SK-N-SH (cell line): ENCODE measurements around the gene TSNAXIP1. TPM values are rescaled to one million over a fixed set of nuclear protein-coding genes. Genes with fewer than 3 reads are reported as not detected.

Experiments used
- CTCF ChIA-PET: fragments of 300-600, 350-600 bp; formaldehyde crosslinking; extraction: SDS; loops from one replicate; lab custom pipeline; 2021; lab: Yijun Ruan, JAX
- POLR2A ChIA-PET: fragments of 350-600 bp; sonication (Branson Sonifier 250); formaldehyde crosslinking; extraction: SDS; loops from one replicate; lab custom pipeline; 2020; ENCODE audit warnings: antibody characterized with exemption, inconsistent platforms; lab: Yijun Ruan, JAX
- DNase-seq: peaks from one replicate; pipeline ENCODE4 v3.0.0; 2012
- H2AFZ ChIP-seq: fragments of 200-600 bp; sonication (generic); 2 replicates; pipeline ENCODE4 v1.8.1; 2016; ENCODE audit warnings: antibody characterized with exemption, mild to moderate bottlenecking, low read depth
- H3F3A ChIP-seq: fragments of 200-600 bp; sonication (generic); replicated peaks from 2 replicates; pipeline ENCODE3; 2016; ENCODE audit warnings: antibody characterized with exemption, mild to moderate bottlenecking; ENCODE audit not compliant: insufficient read depth
- H3K27ac ChIP-seq, 2 experiments: fragments of 200-500 bp in 1 of 2; fragments of 200-600 bp in 1 of 2; sonication (Bioruptor generic) in 1 of 2; sonication (generic), shearing (Covaris generic) in 1 of 2; 2 replicates each; pipeline versions ENCODE4 v1.5.1 to v1.6.1; 2014 to 2016; ENCODE audit warnings: low read depth in 2 of 2, inconsistent platforms in 1 of 2, low read length in 1 of 2, mild to moderate bottlenecking in 1 of 2, mixed read lengths in 1 of 2
- H3K27me3 ChIP-seq: fragments of 200-600 bp; sonication (generic), shearing (Covaris generic); 2 replicates; pipeline ENCODE4 v1.6.1; 2016; ENCODE audit warnings: mixed run types; ENCODE audit not compliant: insufficient read depth
- H3K36me3 ChIP-seq, 2 experiments: fragments of 200-500 bp in 1 of 2; fragments of 200-600 bp in 1 of 2; sonication (Bioruptor generic) in 1 of 2; sonication (generic) in 1 of 2; replicated peaks in 1 of 2; 2 replicates each; pipeline versions ENCODE3 to v1.5.1; 2014 to 2016; ENCODE audit warnings: low read length in 1 of 2, mild to moderate bottlenecking in 1 of 2; ENCODE audit not compliant: insufficient read depth in 2 of 2, control insufficient read depth in 1 of 2
- H3K4me1 ChIP-seq, 2 experiments: fragments of 200-500 bp in 1 of 2; fragments of 200-600 bp in 1 of 2; sonication (Bioruptor generic) in 1 of 2; sonication (generic), shearing (Covaris generic) in 1 of 2; 2 replicates each; pipeline versions ENCODE4 v1.5.1 to v1.6.1; 2014 to 2016; ENCODE audit warnings: low read depth in 1 of 2, low read length in 1 of 2, mixed run types in 1 of 2; ENCODE audit not compliant: insufficient read depth in 2 of 2, control insufficient read depth in 1 of 2
- H3K4me2 ChIP-seq: fragments of 200-600 bp; sonication (generic), shearing (Covaris generic); 2 replicates; pipeline ENCODE4 v1.6.1; 2017; ENCODE audit warnings: mixed run types
- H3K4me3 ChIP-seq, 2 experiments: fragments of 200-500 bp in 1 of 2; fragments of 200-600 bp in 1 of 2; sonication (Bioruptor generic) in 1 of 2; sonication (generic), shearing (Covaris generic) in 1 of 2; 2 replicates each; pipeline versions ENCODE4 v1.5.1 to v1.8.1; 2014 to 2016; ENCODE audit warnings: low read depth in 2 of 2, inconsistent platforms in 1 of 2, low read length in 1 of 2, mild to moderate bottlenecking in 1 of 2, mixed read lengths in 1 of 2, moderate library complexity in 1 of 2
- H3K79me2 ChIP-seq: fragments of 200-600 bp; sonication (generic); 2 replicates; pipeline ENCODE4 v1.8.1; 2017; ENCODE audit warnings: mild to moderate bottlenecking; ENCODE audit not compliant: insufficient read depth
- H3K9ac ChIP-seq: fragments of 200-600 bp; sonication (generic); 2 replicates; pipeline ENCODE4 v1.6.1; 2017; ENCODE audit warnings: mixed run types
- H3K9me2 ChIP-seq: fragments of 200-600 bp; sonication (generic); 2 replicates; pipeline ENCODE4 v1.6.1; 2017; ENCODE audit warnings: mixed run types
- H3K9me3 ChIP-seq: fragments of 200-600 bp; sonication (generic); 2 replicates; pipeline ENCODE4 v1.6.1; 2017; ENCODE audit warnings: mixed run types, mild to moderate bottlenecking, moderate library complexity
- H4K20me1 ChIP-seq: fragments of 200-600 bp; sonication (generic); 2 replicates; pipeline ENCODE4 v1.6.1; 2017; ENCODE audit warnings: mild to moderate bottlenecking, mixed run types; ENCODE audit not compliant: insufficient read depth
- CHD2 ChIP-seq: fragments of 150-350 bp; IDR thresholded peaks from 2 replicates; pipeline ENCODE4 v1.6.1; 2018; ENCODE audit warnings: low read length; ENCODE audit not compliant: partially characterized antibody
- EP300 ChIP-seq, 2 experiments: IDR thresholded peaks; 2 replicates each; pipeline versions ENCODE4 v1.4.0 to v1.6.1; 2012; ENCODE audit warnings: borderline replicate concordance in 1 of 2, low read depth in 1 of 2, low read length in 1 of 2
- EZH2phosphoT487 ChIP-seq: fragments of 200-600 bp; sonication (generic); IDR thresholded peaks from 2 replicates; pipeline ENCODE4 v1.6.1; 2017; ENCODE audit warnings: low read depth, mixed run types, mild to moderate bottlenecking, antibody characterized with exemption, moderate library complexity, borderline replicate concordance
- FOSL2 ChIP-seq: IDR thresholded peaks from 2 replicates; pipeline ENCODE4 v1.4.0; 2012; ENCODE audit warnings: low read depth, mild to moderate bottlenecking, moderate library complexity, borderline replicate concordance
- FOXM1 ChIP-seq: IDR thresholded peaks from 2 replicates; pipeline ENCODE4 v1.4.0; 2012; ENCODE audit warnings: low read depth, mild to moderate bottlenecking
- GABPA ChIP-seq: IDR thresholded peaks from 2 replicates; pipeline ENCODE4 v1.4.0; 2012; ENCODE audit warnings: low read depth, mild to moderate bottlenecking
- GATA2 ChIP-seq: sonication (generic); formaldehyde crosslinking; IDR thresholded peaks from 2 replicates; pipeline ENCODE4 v1.5.0; 2020; ENCODE audit warnings: mild to moderate bottlenecking, missing genetic modification reagents
- RAD21 ChIP-seq: IDR thresholded peaks from 2 replicates; pipeline ENCODE4 v1.6.1; 2012; ENCODE audit warnings: mild to moderate bottlenecking, low read length
- RCOR1 ChIP-seq: fragments of 150-350 bp; IDR thresholded peaks from 2 replicates; pipeline ENCODE4 v1.6.1; 2017; ENCODE audit warnings: antibody characterized with exemption, low read length
- RFX5 ChIP-seq: IDR thresholded peaks from 2 replicates; pipeline ENCODE4 v1.6.1; 2012; ENCODE audit warnings: mild to moderate bottlenecking, improper control_type of control experiment, low read length
- SIN3A ChIP-seq: IDR thresholded peaks from 2 replicates; pipeline ENCODE4 v1.6.1; 2012; ENCODE audit warnings: low read depth, mild to moderate bottlenecking, low read length, moderate library complexity, borderline replicate concordance
- SMC3 ChIP-seq: IDR thresholded peaks from 2 replicates; pipeline ENCODE4 v1.6.1; 2012; ENCODE audit warnings: low read depth, low read length, improper control_type of control experiment
- TAF1 ChIP-seq: IDR thresholded peaks from 2 replicates; pipeline ENCODE4 v1.6.1; 2012; ENCODE audit warnings: low read depth, mild to moderate bottlenecking, low read length, moderate library complexity, borderline replicate concordance
- TCF12 ChIP-seq: IDR thresholded peaks from 2 replicates; pipeline ENCODE4 v1.4.0; 2012
- TEAD4 ChIP-seq: IDR thresholded peaks from 2 replicates; pipeline ENCODE4 v1.4.0; 2012; ENCODE audit warnings: mild to moderate bottlenecking, borderline replicate concordance; ENCODE audit not compliant: insufficient read depth
- YY1 ChIP-seq: IDR thresholded peaks from 2 replicates; pipeline ENCODE4 v1.4.0; 2012; ENCODE audit warnings: low read depth, mild to moderate bottlenecking
- WGBS: methylation state at CpG from one replicate; pipeline ENCODE4 v1.1.6; 2017; ENCODE audit warnings: low lambda C conversion rate; 5-methylcytosine and 5-hydroxymethylcytosine counted together
- polyA plus RNA-seq, 3 experiments: library from polyadenylated mRNA; depleted of rRNA; stranded (reverse); fragments of >200 nt; gene quantifications; 2 replicates each; pipeline ENCODE4 v1.2.3, GENCODE V29; 2012
- TF ChIP-seq, protein P1 (sequence below): IDR thresholded peaks from 2 replicates; pipeline ENCODE4 v1.6.1; 2012; ENCODE audit warnings: mild to moderate bottlenecking, low read depth, low read length, moderate library complexity
- TF ChIP-seq, protein P2 (sequence below): IDR thresholded peaks from 2 replicates; pipeline ENCODE4 v1.4.0; 2012; ENCODE audit warnings: low read depth
- TF ChIP-seq, protein P3 (sequence below): fragments of 200-600 bp; sonication (generic); IDR thresholded peaks from 2 replicates; pipeline ENCODE4 v1.6.1; 2017; ENCODE audit warnings: antibody characterized with exemption, mild to moderate bottlenecking, moderate library complexity
- TF ChIP-seq, protein P4 (sequence below): IDR thresholded peaks from 2 replicates; pipeline ENCODE4 v1.4.0; 2012; ENCODE audit warnings: low read depth, borderline replicate concordance

The TSNAXIP1 gene
- polyA plus RNA-seq, 1 of the 3 experiments (the other 2 are of a cell fraction): 4.4 TPM

DNA sequence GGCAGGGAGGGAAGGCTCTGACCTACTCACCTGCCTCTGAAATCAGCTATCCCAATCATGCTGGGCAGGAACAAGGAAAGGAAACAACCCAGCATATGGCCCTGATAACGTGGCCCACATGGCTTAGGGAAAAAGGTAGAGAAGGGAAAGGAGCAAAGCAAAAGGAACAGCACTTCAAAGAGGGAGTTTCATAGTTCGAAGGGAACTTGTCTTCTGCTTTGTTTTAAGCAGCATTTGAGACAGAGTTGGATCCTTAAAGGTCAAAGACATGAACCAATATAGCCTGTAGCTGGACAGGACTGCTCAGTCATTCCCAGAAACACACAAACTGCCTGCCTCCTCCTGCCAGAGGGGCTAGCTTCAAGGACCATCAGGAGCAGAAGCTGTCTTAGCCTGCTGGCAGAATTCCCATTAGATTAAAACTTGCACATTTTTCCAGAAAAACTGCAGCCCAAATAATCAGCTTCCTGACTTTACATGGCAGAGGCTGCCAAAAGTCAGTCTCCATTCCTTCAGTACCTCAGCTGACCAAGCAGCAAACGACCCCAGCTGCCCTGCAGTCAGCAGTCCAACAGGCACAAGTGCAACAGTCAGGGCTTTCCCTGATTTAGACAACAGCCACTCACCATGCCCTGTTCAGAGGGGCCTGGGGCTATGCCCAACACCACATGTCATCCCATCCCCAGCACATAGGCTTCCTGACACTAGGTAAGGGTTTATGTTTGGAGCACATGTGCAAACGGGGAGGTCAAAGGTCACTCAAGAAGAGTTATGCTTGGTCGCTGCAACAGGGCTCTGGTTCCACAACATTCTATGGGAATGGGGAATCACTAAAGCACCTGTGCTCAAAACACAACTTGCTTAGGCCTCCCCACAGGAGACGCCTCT, 32.9 kb upstream of the TSNAXIP1 start (continued):
- TF ChIP-seq FOXM1 (no peak), EZH2phosphoT487 (no peak), RAD21 (no peak), FOSL2 (no peak), YY1 (no peak)

DNA sequence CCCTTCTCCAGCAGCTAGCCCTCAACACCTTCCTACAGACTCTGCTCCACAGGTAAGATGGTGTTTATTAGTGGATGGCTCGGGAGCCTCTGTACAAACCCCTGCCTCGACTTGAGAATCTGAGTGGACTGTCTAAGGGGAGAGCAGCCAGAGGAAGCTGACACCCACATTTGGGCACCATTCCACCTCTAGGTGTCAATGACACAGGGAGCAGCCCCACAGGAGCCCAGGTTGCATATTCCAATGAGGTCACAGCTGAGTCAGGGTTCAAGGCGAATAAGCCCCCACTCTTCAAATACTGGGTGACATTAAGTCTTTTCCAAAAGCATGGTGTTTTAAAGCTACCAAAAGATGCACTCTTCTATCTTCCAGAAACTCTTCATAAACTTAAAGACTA, 32.2 kb upstream of the TSNAXIP1 start:
- H3K27me3 ChIP-seq: no peaks in the 10 kb centered on the region
- H3K4me3 ChIP-seq: no peak overlapping the region
- H2AFZ ChIP-seq: no peak overlapping the region
- peaks cover 9% of the 10 kb centered on the region for H3F3A ChIP-seq
- H3K36me3 ChIP-seq: peaks cover 0 to 6% of the 10 kb centered on the region in 2 experiments
- H3K9ac ChIP-seq: no peak overlapping the region
- H3K27ac ChIP-seq: no peak overlapping the region
- 80% methylated on average over 3 of the region's 3 CpGs for WGBS
- no peaks in the 10 kb centered on the region for H3K9me2 ChIP-seq
- no peak for DNase-seq
- no peaks in the 10 kb centered on the region for H3K9me3 ChIP-seq
- peaks cover 0 to 10% of the 10 kb centered on the region in 2 experiments; a peak in 1 of 4 replicates for H3K4me1 ChIP-seq
- H4K20me1 ChIP-seq: 0 out of 2 replicates have a peak, but pooled peaks cover 15% of the 10 kb centered on the region
- TF ChIP-seq FOXM1 (no peak), TCF12 (no peak), GABPA (no peak), EP300 (IDR thresholded peaks at IDR 0.05; ENCODE audit: borderline replicate concordance in 1 of 2, low read depth in 1 of 2, low read length in 1 of 2) (no peak), SMC3 (no peak), TAF1 (no peak), RCOR1 (no peak), EZH2phosphoT487 (no peak), YY1 (no peak), CHD2 (no peak), RFX5 (no peak), SIN3A (no peak), GATA2 (CRISPR knock-in tag) (no peak), TEAD4 (no peak)
- TF ChIP-seq, protein P1, sequence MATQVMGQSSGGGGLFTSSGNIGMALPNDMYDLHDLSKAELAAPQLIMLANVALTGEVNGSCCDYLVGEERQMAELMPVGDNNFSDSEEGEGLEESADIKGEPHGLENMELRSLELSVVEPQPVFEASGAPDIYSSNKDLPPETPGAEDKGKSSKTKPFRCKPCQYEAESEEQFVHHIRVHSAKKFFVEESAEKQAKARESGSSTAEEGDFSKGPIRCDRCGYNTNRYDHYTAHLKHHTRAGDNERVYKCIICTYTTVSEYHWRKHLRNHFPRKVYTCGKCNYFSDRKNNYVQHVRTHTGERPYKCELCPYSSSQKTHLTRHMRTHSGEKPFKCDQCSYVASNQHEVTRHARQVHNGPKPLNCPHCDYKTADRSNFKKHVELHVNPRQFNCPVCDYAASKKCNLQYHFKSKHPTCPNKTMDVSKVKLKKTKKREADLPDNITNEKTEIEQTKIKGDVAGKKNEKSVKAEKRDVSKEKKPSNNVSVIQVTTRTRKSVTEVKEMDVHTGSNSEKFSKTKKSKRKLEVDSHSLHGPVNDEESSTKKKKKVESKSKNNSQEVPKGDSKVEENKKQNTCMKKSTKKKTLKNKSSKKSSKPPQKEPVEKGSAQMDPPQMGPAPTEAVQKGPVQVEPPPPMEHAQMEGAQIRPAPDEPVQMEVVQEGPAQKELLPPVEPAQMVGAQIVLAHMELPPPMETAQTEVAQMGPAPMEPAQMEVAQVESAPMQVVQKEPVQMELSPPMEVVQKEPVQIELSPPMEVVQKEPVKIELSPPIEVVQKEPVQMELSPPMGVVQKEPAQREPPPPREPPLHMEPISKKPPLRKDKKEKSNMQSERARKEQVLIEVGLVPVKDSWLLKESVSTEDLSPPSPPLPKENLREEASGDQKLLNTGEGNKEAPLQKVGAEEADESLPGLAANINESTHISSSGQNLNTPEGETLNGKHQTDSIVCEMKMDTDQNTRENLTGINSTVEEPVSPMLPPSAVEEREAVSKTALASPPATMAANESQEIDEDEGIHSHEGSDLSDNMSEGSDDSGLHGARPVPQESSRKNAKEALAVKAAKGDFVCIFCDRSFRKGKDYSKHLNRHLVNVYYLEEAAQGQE: no peak
- TF ChIP-seq, protein P2, sequence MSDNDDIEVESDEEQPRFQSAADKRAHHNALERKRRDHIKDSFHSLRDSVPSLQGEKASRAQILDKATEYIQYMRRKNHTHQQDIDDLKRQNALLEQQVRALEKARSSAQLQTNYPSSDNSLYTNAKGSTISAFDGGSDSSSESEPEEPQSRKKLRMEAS: no peak
- TF ChIP-seq, protein P3, sequence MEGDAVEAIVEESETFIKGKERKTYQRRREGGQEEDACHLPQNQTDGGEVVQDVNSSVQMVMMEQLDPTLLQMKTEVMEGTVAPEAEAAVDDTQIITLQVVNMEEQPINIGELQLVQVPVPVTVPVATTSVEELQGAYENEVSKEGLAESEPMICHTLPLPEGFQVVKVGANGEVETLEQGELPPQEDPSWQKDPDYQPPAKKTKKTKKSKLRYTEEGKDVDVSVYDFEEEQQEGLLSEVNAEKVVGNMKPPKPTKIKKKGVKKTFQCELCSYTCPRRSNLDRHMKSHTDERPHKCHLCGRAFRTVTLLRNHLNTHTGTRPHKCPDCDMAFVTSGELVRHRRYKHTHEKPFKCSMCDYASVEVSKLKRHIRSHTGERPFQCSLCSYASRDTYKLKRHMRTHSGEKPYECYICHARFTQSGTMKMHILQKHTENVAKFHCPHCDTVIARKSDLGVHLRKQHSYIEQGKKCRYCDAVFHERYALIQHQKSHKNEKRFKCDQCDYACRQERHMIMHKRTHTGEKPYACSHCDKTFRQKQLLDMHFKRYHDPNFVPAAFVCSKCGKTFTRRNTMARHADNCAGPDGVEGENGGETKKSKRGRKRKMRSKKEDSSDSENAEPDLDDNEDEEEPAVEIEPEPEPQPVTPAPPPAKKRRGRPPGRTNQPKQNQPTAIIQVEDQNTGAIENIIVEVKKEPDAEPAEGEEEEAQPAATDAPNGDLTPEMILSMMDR: no peak
- TF ChIP-seq, protein P4, sequence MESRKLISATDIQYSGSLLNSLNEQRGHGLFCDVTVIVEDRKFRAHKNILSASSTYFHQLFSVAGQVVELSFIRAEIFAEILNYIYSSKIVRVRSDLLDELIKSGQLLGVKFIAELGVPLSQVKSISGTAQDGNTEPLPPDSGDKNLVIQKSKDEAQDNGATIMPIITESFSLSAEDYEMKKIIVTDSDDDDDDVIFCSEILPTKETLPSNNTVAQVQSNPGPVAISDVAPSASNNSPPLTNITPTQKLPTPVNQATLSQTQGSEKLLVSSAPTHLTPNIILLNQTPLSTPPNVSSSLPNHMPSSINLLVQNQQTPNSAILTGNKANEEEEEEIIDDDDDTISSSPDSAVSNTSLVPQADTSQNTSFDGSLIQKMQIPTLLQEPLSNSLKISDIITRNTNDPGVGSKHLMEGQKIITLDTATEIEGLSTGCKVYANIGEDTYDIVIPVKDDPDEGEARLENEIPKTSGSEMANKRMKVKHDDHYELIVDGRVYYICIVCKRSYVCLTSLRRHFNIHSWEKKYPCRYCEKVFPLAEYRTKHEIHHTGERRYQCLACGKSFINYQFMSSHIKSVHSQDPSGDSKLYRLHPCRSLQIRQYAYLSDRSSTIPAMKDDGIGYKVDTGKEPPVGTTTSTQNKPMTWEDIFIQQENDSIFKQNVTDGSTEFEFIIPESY: no peak
- ChIA-PET CTCF (no interaction called here), POLR2A (no interaction called here)
- no peak overlapping the region for H3K4me2 ChIP-seq
- H3K79me2 ChIP-seq: peaks cover 19% of the 10 kb centered on the region
